K562 (cell line): ENCODE results near the gene TLR8. TPM values are rescaled to one million over a fixed set of nuclear protein-coding genes. Genes with fewer than 3 reads are reported as not detected.

Source experiments
- ARID3B ChIP-seq: fragments of 250-450 bp; sonication (Bioruptor Pico); IDR thresholded peaks from 2 replicates; pipeline ENCODE4 v1.4.0; 2020; ENCODE audit warnings: borderline replicate concordance
- CBX5 ChIP-seq: IDR thresholded peaks from 2 replicates; pipeline ENCODE4 v1.6.1; 2014; ENCODE audit warnings: low read depth, borderline replicate concordance
- CTBP1 ChIP-seq: fragments of 450-650 bp; IDR thresholded peaks from 2 replicates; pipeline ENCODE4 v1.6.1; 2016; ENCODE audit warnings: borderline replicate concordance
- CTCF ChIP-seq, 3 experiments: IDR thresholded peaks in 2 of 3; conservative IDR thresholded peaks in 1 of 3; 2 replicates each; pipeline ENCODE4 v1.5.1; 2011 to 2012; ENCODE audit warnings: low read length in 3 of 3, mild to moderate bottlenecking in 3 of 3, control low read depth in 2 of 3, improper control_type of control experiment in 1 of 3, inconsistent platforms in 1 of 3, low read depth in 1 of 3, mixed read lengths in 1 of 3, moderate library complexity in 1 of 3; ENCODE audit not compliant: insufficient read depth in 2 of 3
- DACH1 ChIP-seq: fragments of 450-650 bp; IDR thresholded peaks from 2 replicates; pipeline ENCODE4 v1.6.1; 2018; ENCODE audit not compliant: partially characterized antibody
- DNMT1 ChIP-seq: fragments of 450-650 bp; IDR thresholded peaks from 2 replicates; pipeline ENCODE4 v1.6.1; 2016; ENCODE audit warnings: antibody characterized with exemption, mild to moderate bottlenecking
- IFI16 ChIP-seq: fragments of 250-450 bp; sonication (Bioruptor Pico); IDR thresholded peaks from 2 replicates; pipeline ENCODE4 v2.1.2; 2022; ENCODE audit warnings: mild to moderate bottlenecking, inconsistent platforms
- KLF6 ChIP-seq: fragments of 250-450 bp; sonication (Bioruptor Pico); IDR thresholded peaks from 2 replicates; pipeline ENCODE4 v1.4.0; 2020; ENCODE audit warnings: mild to moderate bottlenecking, moderate library complexity, borderline replicate concordance
- MCM2 ChIP-seq: fragments of 450-650 bp; IDR thresholded peaks from 2 replicates; pipeline ENCODE4 v1.6.1; 2017; ENCODE audit warnings: low read depth, mild to moderate bottlenecking
- POLR2AphosphoS5 ChIP-seq: IDR thresholded peaks from 2 replicates; pipeline ENCODE4 v1.6.1; 2011; ENCODE audit warnings: mild to moderate bottlenecking, low read depth, low read length, moderate library complexity; ENCODE audit not compliant: control insufficient read depth, insufficient read depth
- RAD21 ChIP-seq, 2 experiments: fragments of 250-450 bp in 1 of 2; fragments of 450-650 bp in 1 of 2; sonication (Bioruptor Pico) in 1 of 2; formaldehyde crosslinking in 1 of 2; IDR thresholded peaks in 1 of 2; conservative IDR thresholded peaks in 1 of 2; 2 replicates each; pipeline versions ENCODE4 v1.4.0 to v1.8.0; 2020 to 2022; ENCODE audit warnings: mild to moderate bottlenecking in 2 of 2, moderate library complexity in 1 of 2
- RBM14 ChIP-seq: fragments of 200-400 bp; formaldehyde crosslinking; IDR thresholded peaks from 2 replicates; pipeline ENCODE4 v1.6.1; 2018; ENCODE audit warnings: low read depth, mild to moderate bottlenecking, low read length, moderate library complexity, borderline replicate concordance; ENCODE audit not compliant: insufficient read depth
- SMC3 ChIP-seq: conservative IDR thresholded peaks from 2 replicates; pipeline ENCODE4 v1.6.1; 2011; ENCODE audit warnings: low read depth, low read length, improper control_type of control experiment; ENCODE audit not compliant: insufficient read depth
- TAL1 ChIP-seq: fragments of 450-650 bp; IDR thresholded peaks from 2 replicates; pipeline ENCODE4 v1.6.1; 2016; ENCODE audit warnings: mild to moderate bottlenecking
- TARDBP ChIP-seq: fragments of 450-650 bp; IDR thresholded peaks from 2 replicates; pipeline ENCODE4 v1.6.1; 2016
- TCF15 ChIP-seq: fragments of 250-450 bp; sonication (Bioruptor Pico); IDR thresholded peaks from 2 replicates; pipeline ENCODE4 v1.8.0; 2022; ENCODE audit warnings: moderate library complexity, mild to moderate bottlenecking, inconsistent platforms
- ZNF592 ChIP-seq: fragments of 450-650 bp; IDR thresholded peaks from 2 replicates; pipeline ENCODE4 v1.6.1; 2017; ENCODE audit warnings: antibody characterized with exemption, mild to moderate bottlenecking
- polyA plus RNA-seq, 8 experiments: library from polyadenylated mRNA; depleted of rRNA in 4 of 8; stranded (reverse) in 5 of 8; unstranded in 3 of 8; fragments of >200 nt; fragmentation: Nextera tagmentation in 2 of 8; fragmentation: Illumina TruSeq in 1 of 8; extraction: Ambion mirVana in 2 of 8; extraction: Trizol in 1 of 8; gene quantifications; 2 replicates each; pipeline versions ENCODE4 v1.2.1 to v1.2.3, GENCODE V29; 2011 to 2014; ENCODE audit warnings: inconsistent platforms in 1 of 8, missing spikeins in 1 of 8
- total RNA-seq, 7 experiments: library from RNA; depleted of rRNA in 6 of 7; stranded (reverse); fragments of >200 nt in 6 of 7; fragmentation: Illumina TruSeq in 2 of 7; extraction: Trizol in 2 of 7; gene quantifications; 2 replicates each; pipeline versions ENCODE4 v1.2.1 to v1.2.3, GENCODE V29; 2011 to 2021; ENCODE audit warnings: low replicate concordance in 1 of 7

Gene TLR8
- total and polyA plus RNA-seq, 9 of the 15 experiments (the other 6 are each of a cell fraction or from before 2014, with no cell fraction given), result not detected

- no peak for TF ChIP-seq TAL1
- TF ChIP-seq SMC3, result peak; percentile 28; the same call in 1 of the 2 replicates
- TF ChIP-seq TARDBP, result no peak
- peak; percentile 88 to 98 (median 90) for TF ChIP-seq CTCF (IDR thresholded peaks at IDR 0.05 in 2 of 3, conservative IDR thresholded peaks at IDR 0.05 in 1 of 3; ENCODE audit: insufficient read depth in 2 of 3, low read depth in 1 of 3, low read length in 3 of 3)
- no peak for TF ChIP-seq RBM14
- TF ChIP-seq CTBP1, result peak; percentile 45
- TF ChIP-seq KLF6 (CRISPR knock-in tag), result no peak
- peak; percentile 38 to 70 for TF ChIP-seq RAD21 (CRISPR knock-in tag; conservative IDR thresholded peaks at IDR 0.05 in 1 of 2, IDR thresholded peaks at IDR 0.05 in 1 of 2)
- no peak for TF ChIP-seq ARID3B (CRISPR knock-in tag)
- no peak for TF ChIP-seq DACH1
- TF ChIP-seq DNMT1, result no peak
- TF ChIP-seq ZNF592, result peak; percentile 27
- TF ChIP-seq IFI16 (CRISPR knock-in tag), result no peak
- no peak for TF ChIP-seq POLR2AphosphoS5
- TF ChIP-seq TCF15 (CRISPR knock-in tag), result no peak
- TF ChIP-seq CBX5, result no peak
- no peak for TF ChIP-seq MCM2
Observed at GRCh38 chrX:12950851-12951594, 44.6 kb downstream of the TLR8 start (continued).
